Stimulated activated naive CD8-positive, alpha-beta T cell treated with anti-CD3 and anti-CD28 coated beads, Interleukin-15, amount 100 ng/mL, for 72 hours (primary cell): Measurements from ENCODE around the gene STIP1.

Experiments used
- ATAC-seq: fragments of 150-1000 bp; cut with Tn5 transposase; 2 replicates; pipeline ENCODE4 v1.10.0; 2021; ENCODE audit warnings: mild to moderate bottlenecking, moderate library complexity
- DNase-seq, 2 donors: peaks; one replicate each; pipeline ENCODE4 v3.0.0; 2021 to 2022
- H3K27ac Mint-ChIP-seq, 2 donors: one replicate each; pipeline ENCODE4 v1.8.0; 2022; ENCODE audit warnings: mild to moderate bottlenecking in 2 of 2, mixed read lengths in 2 of 2, moderate library complexity in 2 of 2
- H3K27me3 Mint-ChIP-seq: one replicate; pipeline ENCODE4 v1.8.0; 2022; ENCODE audit warnings: mixed read lengths
- H3K4me1 Mint-ChIP-seq: one replicate; pipeline ENCODE4 v1.8.0; 2022; ENCODE audit warnings: mild to moderate bottlenecking, mixed read lengths
- H3K4me3 Mint-ChIP-seq, 2 donors: one replicate each; pipeline ENCODE4 v1.8.0; 2022; ENCODE audit warnings: mild to moderate bottlenecking in 2 of 2, mixed read lengths in 2 of 2, moderate library complexity in 1 of 2
- H3K9me3 Mint-ChIP-seq, 2 donors: one replicate each; pipeline ENCODE4 v1.8.0; 2022; ENCODE audit warnings: mixed read lengths in 2 of 2

The STIP1 gene

DNA sequence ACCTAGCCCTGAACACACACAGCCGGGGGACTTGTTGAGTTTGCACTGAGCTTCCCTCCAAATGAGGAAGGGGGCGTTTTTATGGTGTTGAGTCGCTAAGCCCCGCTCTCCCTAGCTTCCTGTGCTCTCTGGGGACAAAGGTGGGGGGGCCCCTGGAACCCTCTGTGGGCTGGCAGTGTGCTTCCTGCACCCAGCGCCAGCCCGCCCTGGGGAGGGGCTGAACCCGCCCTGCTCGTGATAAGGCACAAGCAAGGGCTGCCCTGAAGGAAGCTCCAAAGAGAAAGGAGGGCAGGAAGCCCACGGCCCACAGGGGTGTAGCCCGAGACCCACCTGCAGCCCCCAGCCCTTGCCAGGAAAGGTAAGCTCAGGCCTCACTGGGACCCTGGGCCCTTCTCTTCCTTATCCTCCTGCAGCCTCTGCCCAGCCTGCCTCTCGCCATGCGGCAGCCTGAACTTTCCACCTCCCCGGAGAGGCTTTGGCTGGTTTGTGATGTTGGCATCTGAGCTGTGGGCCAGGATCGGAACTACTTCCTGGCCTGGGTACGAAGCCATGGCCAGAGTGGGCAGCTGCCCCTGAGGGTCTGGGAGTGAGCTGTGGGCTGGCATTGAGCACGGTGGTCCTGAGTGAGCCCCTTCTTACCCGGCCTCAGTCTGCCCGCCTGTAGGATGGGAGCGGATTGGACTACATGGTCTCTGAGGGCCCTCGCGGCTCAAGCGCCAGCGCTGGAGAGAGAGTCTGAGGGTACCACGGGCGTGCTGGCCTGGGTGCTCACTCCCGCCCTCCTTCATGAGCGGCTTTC, 20.7 kb downstream of the STIP1 start, which contains the start of gene FERMT3:
TSS of gene FERMT3 (plus strand) at position 265 of the 799 bp plus-strand sequence. CDS start 644 bp downstream, outside the sequence.
- Mint-ChIP-seq H3K27me3 (no peaks in the 10 kb centered on the region), H3K27ac (peak within 1 kb of the TSS; percentile 97), H3K9me3 (no peaks in the 10 kb centered on the region)

GRCh38 chr11:64207256-64208085, 21.5 kb downstream of the STIP1 start:
- Mint-ChIP-seq H3K27ac (peak overlapping the region; percentile 97), H3K4me3 (peak overlapping the region; percentile 90 to 91), H3K9me3 (no peaks in the 10 kb centered on the region), H3K27me3 (no peaks in the 10 kb centered on the region), H3K4me1 (peaks cover 85% of the 10 kb centered on the region)
- peak; percentile 88 for ATAC-seq
- peak; percentile 76 to 92 for DNase-seq

More for the DNA sequence above, 20.7 kb downstream of the STIP1 start, which contains the start of gene FERMT3:
- ATAC-seq: peak; percentile 75
- Mint-ChIP-seq H3K4me3 (peak within 1 kb of the TSS; percentile 90 to 91), H3K4me1 (peaks cover 77% of the 10 kb centered on the region)
- DNase-seq: peak; percentile 57 to 85

DNA sequence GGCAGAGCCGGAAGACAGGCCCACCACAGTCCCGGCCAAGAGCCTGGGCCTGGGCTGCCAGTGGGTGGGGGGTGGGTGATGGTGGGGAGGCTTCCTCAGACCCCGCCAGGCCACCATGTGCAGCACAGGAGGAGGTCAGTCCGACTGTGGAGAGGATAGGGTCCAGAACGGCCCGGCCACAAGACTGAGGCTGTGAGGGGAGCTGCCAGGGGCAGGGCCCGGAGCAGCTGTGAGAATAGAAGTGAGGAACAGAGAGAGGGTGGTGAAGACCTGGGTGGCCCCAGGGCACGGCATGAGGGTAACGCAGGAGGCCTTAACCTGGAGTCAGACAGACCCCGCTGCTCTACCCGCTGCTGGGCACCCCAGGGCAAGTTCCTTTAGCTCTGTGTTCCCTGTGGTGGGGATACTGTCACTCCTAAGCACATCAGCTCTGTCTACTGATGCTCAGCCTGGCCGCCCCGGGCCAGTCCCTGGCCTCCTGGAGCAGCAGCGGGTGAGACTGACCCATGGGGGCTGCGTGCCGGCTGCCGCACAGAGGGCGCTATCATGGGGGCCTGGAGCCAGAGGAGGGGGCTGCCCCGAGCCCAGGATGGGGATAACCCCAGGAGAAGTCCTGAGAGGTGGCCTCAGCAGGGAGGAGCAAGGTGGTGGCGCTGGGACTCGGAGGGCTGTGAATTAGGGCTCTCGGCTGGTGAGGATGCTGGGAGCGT, 22.3 kb downstream of the STIP1 start:
- peak overlapping the region; percentile 90 to 91 for H3K4me3 Mint-ChIP-seq
- H3K27me3 Mint-ChIP-seq: no peaks in the 10 kb centered on the region
- DNase-seq (no peak), ATAC-seq (peak; percentile 3)
- H3K4me1 Mint-ChIP-seq: peaks cover 85% of the 10 kb centered on the region
- no peaks in the 10 kb centered on the region for H3K9me3 Mint-ChIP-seq
- peak overlapping the region; percentile 97 for H3K27ac Mint-ChIP-seq

DNA sequence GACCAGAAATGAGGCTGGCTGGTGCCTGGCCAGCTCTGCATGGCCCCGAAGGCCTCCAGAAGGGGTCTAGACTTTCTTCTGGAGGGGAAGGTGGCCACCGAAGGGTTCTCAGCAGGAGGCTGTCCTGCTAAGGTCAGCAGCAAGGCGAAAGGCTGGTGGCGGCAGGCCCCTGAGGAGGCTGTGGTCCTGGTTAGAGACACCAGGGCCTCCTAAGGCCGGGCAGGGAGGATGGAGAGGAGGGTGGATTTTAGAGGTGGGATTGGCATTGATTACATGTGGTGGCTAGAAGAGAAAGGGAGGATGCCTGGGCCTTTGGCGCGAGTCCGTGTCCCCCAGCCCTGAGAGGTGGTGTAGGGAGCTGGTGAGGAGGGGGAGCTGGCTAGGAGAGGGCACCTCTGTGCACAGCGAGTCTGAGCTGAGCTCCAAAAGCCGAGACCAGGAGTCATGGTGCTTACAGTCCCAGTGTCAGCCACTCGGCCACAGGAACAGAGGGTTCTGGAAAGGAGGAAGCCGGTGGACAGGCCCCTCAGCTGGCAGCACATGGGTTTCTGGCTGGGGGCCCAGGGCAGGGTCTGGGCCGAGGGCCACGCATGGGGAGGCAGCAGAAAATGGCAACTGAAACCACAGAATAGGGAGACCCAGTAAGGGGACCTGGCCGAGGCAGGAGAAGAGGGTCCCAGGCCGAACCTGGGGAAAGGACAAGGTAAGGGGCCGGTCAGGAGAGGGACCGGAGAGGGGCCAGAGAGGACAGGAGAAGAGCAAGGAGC, 23.0 kb downstream of the STIP1 start:
- no peaks in the 10 kb centered on the region for H3K27me3 Mint-ChIP-seq
- H3K4me3 Mint-ChIP-seq: peak overlapping the region; percentile 90 to 91
- peaks cover 83% of the 10 kb centered on the region for H3K4me1 Mint-ChIP-seq
- no peak for DNase-seq
- H3K27ac Mint-ChIP-seq: peak overlapping the region; percentile 87 to 97
- no peaks in the 10 kb centered on the region for H3K9me3 Mint-ChIP-seq
- ATAC-seq: no peak

DNA sequence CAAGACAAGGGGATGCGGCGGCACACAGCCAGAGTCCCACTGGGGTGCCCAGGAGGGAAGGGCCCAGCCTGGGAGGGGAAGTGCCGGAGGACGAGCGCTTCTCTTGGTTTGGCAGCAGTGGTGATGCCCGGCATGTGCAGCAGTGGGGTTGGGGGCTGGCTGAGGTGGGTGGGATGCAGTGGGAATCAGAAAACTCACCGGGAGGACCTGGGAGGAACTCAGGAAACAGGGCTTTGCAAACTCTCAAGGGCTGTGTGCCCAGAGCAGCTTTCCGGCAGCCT, 23.5 kb downstream of the STIP1 start:
- H3K27me3 Mint-ChIP-seq: no peaks in the 10 kb centered on the region
- H3K9me3 Mint-ChIP-seq: no peaks in the 10 kb centered on the region
- DNase-seq: no peak
- ATAC-seq: no peak
- H3K4me3 Mint-ChIP-seq: peak overlapping the region in 1 of 2 donors; percentile 90
- H3K27ac Mint-ChIP-seq: peak overlapping the region in 1 of 2 donors; percentile 87
- H3K4me1 Mint-ChIP-seq: peaks cover 83% of the 10 kb centered on the region

DNA sequence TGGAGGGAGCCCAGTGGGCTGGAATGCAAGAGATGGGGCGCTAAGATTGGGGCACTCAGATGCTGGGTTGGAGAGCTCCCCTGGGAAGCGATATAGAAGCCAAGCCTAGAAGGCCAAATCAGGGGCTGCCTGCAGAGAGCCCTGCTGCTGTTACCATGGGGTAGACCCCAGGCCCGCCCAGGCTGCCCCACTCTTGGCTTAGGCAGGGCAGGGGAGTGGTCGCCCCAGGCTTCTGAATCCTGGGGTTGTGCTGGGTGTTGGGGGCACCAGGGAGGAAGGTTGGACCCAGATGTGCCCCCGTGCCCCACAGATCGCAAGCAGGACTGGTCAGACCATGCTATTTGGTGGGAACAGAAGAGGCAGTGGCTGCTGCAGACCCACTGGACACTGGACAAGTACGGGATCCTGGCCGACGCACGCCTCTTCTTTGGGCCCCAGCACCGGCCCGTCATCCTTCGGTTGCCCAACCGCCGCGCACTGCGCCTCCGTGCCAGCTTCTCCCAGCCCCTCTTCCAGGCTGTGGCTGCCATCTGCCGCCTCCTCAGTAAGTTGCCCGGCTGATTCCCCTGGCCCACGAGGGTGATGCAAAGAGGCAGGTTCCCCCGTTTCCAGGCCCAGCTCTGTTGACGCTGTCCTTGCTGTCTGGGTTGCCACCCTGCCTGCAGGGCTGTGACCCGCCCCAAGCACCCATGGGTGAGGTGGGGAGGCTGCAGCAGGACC, 24.5 kb downstream of the STIP1 start:
- Mint-ChIP-seq H3K4me1 (peaks cover 83% of the 10 kb centered on the region), H3K27ac (peak overlapping the region in 1 of 2 donors; percentile 71)

DNA sequence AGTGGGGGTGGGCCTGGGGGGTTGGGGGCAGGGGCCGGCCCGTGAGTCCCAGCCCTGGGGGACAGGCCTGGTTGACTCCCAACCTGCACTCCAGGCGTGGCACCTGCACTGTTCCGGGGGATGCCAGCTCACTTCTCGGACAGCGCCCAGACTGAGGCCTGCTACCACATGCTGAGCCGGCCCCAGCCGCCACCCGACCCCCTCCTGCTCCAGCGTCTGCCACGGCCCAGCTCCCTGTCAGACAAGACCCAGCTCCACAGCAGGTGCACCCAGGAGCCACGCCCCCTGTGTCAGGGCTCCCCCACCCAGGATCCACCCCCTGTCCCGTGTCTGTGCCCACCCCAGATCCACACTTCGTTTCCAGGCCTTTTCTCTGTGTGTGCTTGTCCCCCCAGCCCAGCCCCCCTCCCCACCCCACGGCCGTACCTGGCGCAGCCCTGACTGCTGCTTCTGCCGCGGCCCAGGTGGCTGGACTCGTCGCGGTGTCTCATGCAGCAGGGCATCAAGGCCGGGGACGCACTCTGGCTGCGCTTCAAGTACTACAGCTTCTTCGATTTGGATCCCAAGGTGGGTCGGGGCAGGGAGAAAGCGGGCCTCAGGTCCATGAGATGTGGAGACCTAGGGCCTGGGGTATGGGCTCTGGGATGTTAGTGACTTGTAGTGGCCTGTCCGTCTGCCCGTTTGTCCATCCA, 25.4 kb downstream of the STIP1 start:
- Mint-ChIP-seq H3K27ac (no peak overlapping the region), H3K9me3 (no peaks in the 10 kb centered on the region), H3K27me3 (no peaks in the 10 kb centered on the region), H3K4me3 (no peak overlapping the region), H3K4me1 (peaks cover 77% of the 10 kb centered on the region)
- DNase-seq: no peak
- no peak for ATAC-seq

More for the DNA sequence above, 24.5 kb downstream of the STIP1 start:
- DNase-seq: no peak
- no peak overlapping the region for H3K4me3 Mint-ChIP-seq
- H3K27me3 Mint-ChIP-seq: no peaks in the 10 kb centered on the region
- H3K9me3 Mint-ChIP-seq: no peaks in the 10 kb centered on the region
- ATAC-seq: no peak

DNA sequence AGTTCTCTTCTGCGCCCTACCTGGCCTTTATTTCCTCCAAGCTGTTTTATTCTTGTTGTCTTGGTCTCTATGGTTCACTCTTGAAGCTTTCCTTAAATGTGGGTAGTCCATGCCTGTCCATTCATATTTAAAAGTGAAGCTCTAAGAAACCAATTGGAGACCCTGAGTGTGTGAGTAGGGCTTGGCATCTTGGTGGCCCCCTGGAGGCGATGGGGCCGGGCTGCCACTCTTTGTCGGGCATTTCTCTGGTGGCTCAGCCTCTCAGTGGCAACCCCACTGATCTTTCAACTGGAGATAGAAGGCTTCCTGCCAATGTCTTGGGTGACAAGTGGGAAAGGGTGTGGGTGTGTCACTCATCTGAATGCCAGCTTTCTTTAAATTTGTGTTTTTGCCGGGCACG, 30.9 kb downstream of the STIP1 start:
- no peaks in the 10 kb centered on the region for H3K27me3 Mint-ChIP-seq

DNA sequence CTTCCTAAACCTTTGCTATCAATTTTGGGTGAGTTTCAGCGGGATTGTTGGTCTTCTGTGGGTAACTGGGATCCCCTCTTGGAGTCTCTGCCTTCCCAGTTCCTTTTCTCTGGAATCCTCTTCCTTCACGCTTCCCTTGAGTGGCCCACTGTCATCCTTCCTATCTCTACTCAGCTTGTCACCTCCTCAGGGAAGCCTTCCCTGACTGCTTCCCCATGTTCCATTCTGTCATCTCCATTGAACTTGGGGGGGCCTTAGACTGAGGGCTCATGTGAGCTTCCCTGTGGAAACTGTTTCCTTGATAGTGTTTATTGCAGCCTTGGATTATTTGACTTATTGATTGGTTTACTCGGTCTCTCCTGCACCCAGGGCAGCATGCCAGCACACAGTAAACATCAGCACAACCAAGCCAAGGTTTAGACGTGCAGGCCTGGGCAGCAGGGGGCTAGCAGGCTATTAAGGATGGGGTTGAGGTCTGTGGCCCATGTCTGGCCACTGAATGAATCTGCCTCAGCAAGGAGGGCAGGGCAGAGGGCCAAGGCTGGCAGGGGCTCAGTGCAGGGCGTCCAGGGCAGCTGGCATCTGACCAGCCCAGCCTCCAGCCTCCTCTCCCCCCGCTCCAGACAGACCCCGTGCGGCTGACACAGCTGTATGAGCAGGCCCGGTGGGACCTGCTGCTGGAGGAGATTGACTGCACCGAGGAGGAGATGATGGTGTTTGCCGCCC, 32.8 kb downstream of the STIP1 start:
- H3K9me3 Mint-ChIP-seq: no peaks in the 10 kb centered on the region
- H3K4me3 Mint-ChIP-seq: no peak overlapping the region
- peak overlapping the region; percentile 69 to 87 for H3K27ac Mint-ChIP-seq
- H3K4me1 Mint-ChIP-seq: peaks cover 27% of the 10 kb centered on the region
- no peak for ATAC-seq
- H3K27me3 Mint-ChIP-seq: no peaks in the 10 kb centered on the region
- no peak for DNase-seq

More for the DNA sequence above, 30.9 kb downstream of the STIP1 start:
- DNase-seq (no peak), ATAC-seq (no peak)
- Mint-ChIP-seq H3K27ac (peak overlapping the region in 1 of 2 donors; percentile 54), H3K4me3 (no peak overlapping the region), H3K9me3 (no peaks in the 10 kb centered on the region), H3K4me1 (peaks cover 40% of the 10 kb centered on the region)

DNA sequence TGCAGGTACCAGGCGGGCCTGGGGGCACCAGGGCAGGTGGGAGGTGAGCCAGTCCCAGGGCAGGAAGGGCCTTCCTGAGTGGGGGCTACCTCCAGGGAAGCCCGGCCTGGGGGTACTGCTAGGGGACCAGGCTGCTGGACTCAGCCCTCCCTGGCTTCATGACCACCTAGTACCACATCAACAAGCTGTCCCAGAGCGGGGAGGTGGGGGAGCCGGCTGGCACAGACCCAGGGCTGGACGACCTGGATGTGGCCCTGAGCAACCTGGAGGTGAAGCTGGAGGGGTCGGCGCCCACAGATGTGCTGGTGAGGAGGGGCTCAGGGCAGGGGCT, 33.3 kb downstream of the STIP1 start:
- DNase-seq (no peak), ATAC-seq (no peak)
- Mint-ChIP-seq H3K9me3 (no peaks in the 10 kb centered on the region), H3K27me3 (no peaks in the 10 kb centered on the region), H3K4me1 (peaks cover 27% of the 10 kb centered on the region), H3K4me3 (no peak overlapping the region), H3K27ac (peak overlapping the region in 1 of 2 donors; percentile 87)

- Mint-ChIP-seq H3K27ac (peak overlapping the region in 1 of 2 donors; percentile 46), H3K4me3 (no peak overlapping the region), H3K27me3 (no peaks in the 10 kb centered on the region), H3K4me1 (peaks cover 27% of the 10 kb centered on the region), H3K9me3 (no peaks in the 10 kb centered on the region)
- DNase-seq (no peak), ATAC-seq (no peak)
Observed at GRCh38 chr11:64219755-64220154, 33.8 kb downstream of the STIP1 start.

DNA sequence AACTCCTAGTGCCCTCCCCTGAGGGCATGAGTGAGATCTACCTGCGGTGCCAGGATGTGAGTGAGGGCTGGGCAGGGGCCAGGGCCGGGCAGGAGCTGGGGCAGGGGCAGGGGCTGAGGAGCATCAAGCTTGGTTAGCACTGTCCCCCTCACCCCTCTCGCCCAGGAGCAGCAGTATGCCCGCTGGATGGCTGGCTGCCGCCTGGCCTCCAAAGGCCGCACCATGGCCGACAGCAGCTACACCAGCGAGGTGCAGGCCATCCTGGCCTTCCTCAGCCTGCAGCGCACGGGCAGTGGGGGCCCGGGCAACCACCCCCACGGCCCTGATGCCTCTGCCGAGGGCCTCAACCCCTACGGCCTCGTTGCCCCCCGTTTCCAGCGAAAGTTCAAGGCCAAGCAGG, 34.3 kb downstream of the STIP1 start:
- Mint-ChIP-seq H3K4me3 (no peak overlapping the region), H3K27me3 (no peaks in the 10 kb centered on the region), H3K27ac (no peak overlapping the region), H3K4me1 (peaks cover 27% of the 10 kb centered on the region), H3K9me3 (no peaks in the 10 kb centered on the region)
- DNase-seq (no peak), ATAC-seq (no peak)

GRCh38 chr11:64220798-64221197, 34.8 kb downstream of the STIP1 start:
- Mint-ChIP-seq H3K27ac (no peak overlapping the region), H3K9me3 (no peaks in the 10 kb centered on the region), H3K4me1 (peaks cover 27% of the 10 kb centered on the region), H3K4me3 (no peak overlapping the region), H3K27me3 (no peaks in the 10 kb centered on the region)
- DNase-seq (no peak), ATAC-seq (no peak)

GRCh38 chr11:64222651-64223000, 36.7 kb downstream of the STIP1 start:
- ATAC-seq: no peak
- no peaks in the 10 kb centered on the region for H3K9me3 Mint-ChIP-seq
- H3K4me3 Mint-ChIP-seq: no peak overlapping the region
- DNase-seq: no peak
- no peaks in the 10 kb centered on the region for H3K27me3 Mint-ChIP-seq
- H3K27ac Mint-ChIP-seq: no peak overlapping the region
- H3K4me1 Mint-ChIP-seq: peaks cover 33% of the 10 kb centered on the region
